Fibroblast of the conjunctiva (primary cell): ENCODE results near the gene TRAF3.

Source experiments
- DNase-seq: peaks from one replicate; pipeline ENCODE4 v3.0.0-alpha.2; 2010; ENCODE audit warnings: low read depth

The TRAF3 gene

GRCh38 chr14:102955636-102956408, 178.6 kb downstream of the TRAF3 start:
- no peak for DNase-seq

DNA sequence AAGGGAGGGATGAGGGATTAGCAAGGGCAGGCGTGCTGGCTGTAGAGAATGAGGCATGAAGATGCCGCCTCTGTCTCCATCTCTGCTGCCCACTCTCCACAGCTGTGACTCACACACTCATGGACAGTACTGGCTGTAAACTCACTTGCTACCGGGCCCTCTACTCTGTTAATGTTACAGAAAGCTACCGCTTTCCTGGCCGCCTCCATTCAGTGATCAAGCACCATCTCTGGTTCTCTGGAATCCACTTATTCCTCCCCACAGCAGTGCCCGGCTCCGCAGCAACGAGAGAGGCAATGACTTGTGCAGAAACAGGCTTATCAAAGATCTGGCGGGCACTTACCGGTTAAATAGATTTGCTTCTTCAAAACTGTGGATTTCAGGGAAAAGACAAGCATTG, 180.0 kb downstream of the TRAF3 start:
- DNase-seq, result no peak

- DNase-seq, result no peak
Measured at GRCh38 chr14:102958461-102958860, 181.2 kb downstream of the TRAF3 start.
